Measurements from ENCODE around the gene GALNT18.

The GALNT18 gene

DNA sequence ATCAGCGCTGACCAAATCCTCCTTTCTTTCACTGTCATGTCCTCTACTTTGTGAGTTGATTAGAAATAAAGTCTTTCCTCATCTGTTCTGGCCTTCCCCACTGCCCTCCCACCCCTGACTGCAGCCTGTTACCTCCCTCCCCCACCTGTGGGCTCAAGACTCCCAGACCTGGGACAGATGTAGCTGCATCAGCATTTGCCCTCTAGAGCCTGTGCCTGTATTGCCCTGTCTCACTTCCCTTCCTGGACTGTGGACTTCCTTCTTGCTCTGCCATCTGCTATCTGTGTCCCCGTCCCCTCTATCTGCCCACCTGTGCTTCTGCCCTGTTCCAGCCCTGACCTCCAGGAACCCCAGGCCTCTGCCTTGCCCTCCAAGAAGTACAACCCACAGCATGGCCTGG lies 122.5 kb downstream of the GALNT18 start:
- peak; percentile 4 for DNase-seq (ENCODE audit: low spot score)

DNA sequence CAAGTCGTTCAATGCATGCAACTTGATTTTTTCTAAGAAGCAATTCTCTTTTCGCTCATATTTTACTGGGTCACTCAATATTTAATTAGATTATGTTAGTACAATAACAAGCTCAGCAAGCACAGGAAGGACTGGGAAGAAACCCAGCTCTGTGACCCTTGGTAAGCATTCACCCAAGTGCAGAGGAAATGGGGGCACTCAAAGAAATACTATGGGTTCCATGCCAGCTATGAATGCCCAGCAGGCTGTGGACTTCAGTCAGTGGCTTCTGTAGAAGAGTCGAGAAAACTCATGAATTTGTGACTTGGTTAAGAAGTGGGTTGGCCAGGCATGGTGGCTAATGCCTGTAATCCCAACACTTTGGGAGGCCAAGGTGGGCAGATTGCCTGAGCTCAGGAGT lies 123.6 kb downstream of the GALNT18 start:
- no peak for DNase-seq (ENCODE audit: low spot score)

DNA sequence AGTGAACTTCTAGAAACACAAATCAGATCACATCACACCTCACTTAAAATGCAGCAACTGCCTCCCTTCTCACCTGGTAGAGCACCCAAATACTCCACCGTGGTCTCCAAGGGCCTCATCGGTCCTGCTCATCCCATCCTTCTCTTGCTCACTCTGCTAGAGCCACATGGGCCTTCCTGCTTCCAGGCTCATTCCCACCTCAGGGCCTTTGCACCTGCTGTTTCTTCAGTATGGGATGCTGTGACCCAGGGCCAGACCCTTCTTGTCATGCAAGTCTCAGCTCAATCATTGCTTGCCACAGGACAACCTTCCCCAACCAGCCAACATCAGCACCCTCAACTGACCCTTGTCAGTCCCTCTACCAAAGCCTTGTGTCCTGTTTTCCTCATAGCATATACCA lies 124.9 kb downstream of the GALNT18 start:
- no peak for DNase-seq (ENCODE audit: low spot score)

GRCh38 chr11:11494348-11494747 lies 127.5 kb downstream of the GALNT18 start:
- DNase-seq (ENCODE audit: low spot score), result no peak

GRCh38 chr11:11493698-11494097 lies 128.1 kb downstream of the GALNT18 start:
- DNase-seq (ENCODE audit: low spot score), result no peak

- DNase-seq (ENCODE audit: low spot score), result no peak
These were observed 130.2 kb downstream of the GALNT18 start for GRCh38 chr11:11491589-11491988.

DNA sequence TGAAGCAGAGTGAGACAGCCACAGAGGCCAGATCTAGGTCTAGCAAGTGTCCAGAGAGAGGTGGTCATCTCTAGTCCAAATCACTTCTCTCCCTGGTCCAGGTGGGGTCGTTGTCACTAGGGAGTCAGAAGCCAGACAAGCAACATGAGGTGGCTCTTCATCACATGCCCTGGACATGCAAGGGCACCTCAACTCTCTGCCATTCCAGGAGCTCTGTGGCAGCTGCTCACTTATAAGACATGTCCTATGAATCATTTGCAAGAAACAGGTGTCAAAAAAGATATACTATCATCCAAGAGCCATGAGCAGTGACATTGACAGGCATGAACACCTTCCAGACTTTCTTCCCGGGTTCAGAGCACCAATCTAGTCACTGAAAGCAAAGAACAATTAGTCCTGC lies 130.8 kb downstream of the GALNT18 start:
- DNase-seq (ENCODE audit: low spot score), result no peak

DNA sequence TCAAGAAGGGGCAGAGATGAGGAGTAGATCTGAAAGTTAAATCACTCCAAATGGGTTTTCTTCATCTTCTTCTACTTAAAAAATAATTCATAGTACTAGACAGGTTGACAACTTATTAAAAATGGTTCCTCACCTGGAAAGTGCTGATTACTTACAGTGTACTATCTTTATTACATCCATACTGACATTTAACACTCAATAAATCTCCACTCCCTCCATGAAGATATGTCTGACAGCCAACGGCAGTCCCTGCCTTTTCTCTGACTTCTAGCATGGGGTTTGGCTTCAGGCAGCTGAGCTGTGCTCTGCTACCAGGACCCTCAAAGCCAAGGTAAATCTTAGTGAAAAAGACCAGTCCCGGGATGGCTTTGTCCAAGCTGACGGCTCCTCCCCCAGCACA lies 135.4 kb downstream of the GALNT18 start:
- no peak for DNase-seq (ENCODE audit: low spot score)

DNA sequence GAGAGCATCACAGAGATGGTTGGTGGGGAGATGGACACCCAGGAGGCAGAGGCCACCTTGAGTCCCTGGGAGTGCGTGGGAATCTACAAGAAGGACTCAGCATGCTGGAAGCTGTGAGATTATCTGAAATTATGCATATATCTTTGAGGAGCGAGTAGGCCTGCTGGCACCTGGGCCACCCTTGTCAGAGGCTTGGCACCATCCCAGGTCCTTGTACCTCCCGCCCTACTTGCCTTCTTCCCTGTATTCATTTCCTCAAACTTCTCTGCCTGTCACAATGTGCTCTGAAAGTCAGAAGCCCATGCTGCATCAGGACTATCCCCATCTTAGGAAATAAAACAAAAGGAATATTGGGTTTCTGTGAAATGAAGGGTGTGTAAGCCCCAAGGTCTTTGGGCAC lies 135.8 kb downstream of the GALNT18 start:
- DNase-seq (ENCODE audit: low spot score), result no peak

- DNase-seq (ENCODE audit: low spot score), result no peak
These were observed 138.2 kb downstream of the GALNT18 start for GRCh38 chr11:11483627-11484026.

- DNase-seq (ENCODE audit: low spot score), result no peak
These were observed 139.1 kb downstream of the GALNT18 start for GRCh38 chr11:11482730-11483129.

DNA sequence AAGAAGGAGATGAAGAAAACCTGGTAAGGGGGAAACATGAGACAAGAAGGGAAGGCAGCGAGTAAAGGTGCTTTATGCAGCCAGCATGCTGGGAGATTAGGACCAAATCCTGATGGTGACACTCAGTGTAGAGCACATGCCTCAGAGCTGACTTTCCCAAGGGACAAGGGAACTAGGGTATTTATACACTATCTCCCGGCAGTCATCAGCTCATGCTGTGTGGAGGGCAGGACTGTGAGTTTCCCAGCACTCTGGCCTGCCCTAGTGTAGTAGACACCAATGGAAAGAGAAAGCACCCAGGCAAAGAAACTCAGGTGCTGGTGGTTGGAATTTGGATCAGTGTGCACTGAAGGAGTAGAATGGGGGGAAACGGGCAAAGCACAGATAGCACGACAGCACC lies 140.4 kb downstream of the GALNT18 start:
- DNase-seq (ENCODE audit: low spot score), result no peak

- no peak for DNase-seq (ENCODE audit: low spot score)
These were observed 140.8 kb downstream of the GALNT18 start for GRCh38 chr11:11480971-11481370.

DNA sequence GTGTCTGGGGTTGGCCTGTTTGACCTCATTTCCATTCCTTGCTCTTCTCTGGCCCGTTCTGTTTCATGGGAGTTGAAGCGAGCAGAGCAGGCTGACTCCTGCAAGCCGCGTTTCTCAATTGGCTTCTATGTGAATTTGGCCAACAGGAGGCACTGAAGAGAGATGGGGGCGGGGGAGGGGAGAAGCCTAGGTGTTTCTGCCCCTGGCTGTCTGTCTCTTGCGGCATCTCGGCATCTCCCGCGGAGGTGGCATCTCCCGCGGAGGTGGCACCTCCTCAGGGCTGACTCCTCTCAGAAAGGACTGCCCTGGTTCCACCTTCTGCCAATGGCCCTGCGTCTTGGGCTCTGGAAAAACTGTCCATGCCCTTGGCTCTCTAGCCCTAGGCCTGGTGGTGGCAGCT lies 143.1 kb downstream of the GALNT18 start:
- DNase-seq (ENCODE audit: low spot score), result no peak

GRCh38 chr11:11477695-11478420 lies 143.9 kb downstream of the GALNT18 start:
- no peak for DNase-seq (ENCODE audit: low spot score)

GRCh38 chr11:11476971-11477645 lies 144.7 kb downstream of the GALNT18 start:
- DNase-seq (ENCODE audit: low spot score), result no peak

DNA sequence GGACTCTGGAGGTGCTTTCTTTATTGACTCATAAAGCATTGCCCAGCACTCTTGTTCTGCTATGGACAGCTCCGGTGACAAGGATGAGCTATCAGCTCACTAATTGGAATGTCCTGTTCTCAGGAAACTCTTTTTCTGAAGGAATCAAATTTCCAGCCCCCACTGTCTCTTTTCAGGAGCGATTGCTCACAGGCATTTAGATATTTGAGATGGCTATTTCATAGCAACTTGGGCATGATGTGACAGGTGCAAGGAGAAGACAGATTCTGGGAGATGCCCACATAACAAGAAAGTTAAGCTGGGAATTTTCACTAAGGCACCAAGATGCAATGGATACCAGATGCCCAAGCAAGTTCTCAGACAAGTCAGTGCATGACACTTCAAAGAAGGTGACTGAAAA lies 145.3 kb downstream of the GALNT18 start:
- DNase-seq (ENCODE audit: low spot score), result no peak

- DNase-seq (ENCODE audit: low spot score), result no peak
These were observed 149.7 kb downstream of the GALNT18 start for GRCh38 chr11:11472106-11472505.

- DNase-seq (ENCODE audit: low spot score), result no peak
These were observed 150.6 kb downstream of the GALNT18 start for GRCh38 chr11:11471201-11471600.

DNA sequence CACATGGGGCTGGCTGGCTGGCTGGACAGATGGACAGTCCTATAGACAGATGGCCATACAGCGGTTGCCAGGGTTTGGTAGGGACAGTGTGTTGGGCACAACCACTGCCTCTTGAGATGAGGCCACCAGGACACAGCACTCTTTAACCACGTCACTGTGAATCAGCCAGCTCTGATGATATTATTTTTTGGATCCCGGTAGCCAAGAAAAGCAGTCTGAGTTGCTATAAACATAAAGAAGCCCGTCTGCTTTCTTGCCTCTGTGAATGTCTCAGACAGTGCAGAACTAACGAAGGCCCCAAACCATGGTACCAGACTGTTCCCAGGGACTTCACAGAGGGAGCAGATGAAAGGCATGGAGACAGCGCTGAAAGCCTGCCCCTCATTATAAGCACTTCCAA lies 152.9 kb downstream of the GALNT18 start:
- no peak for DNase-seq (ENCODE audit: low spot score)

- DNase-seq (ENCODE audit: low spot score), result no peak
These were observed 154.5 kb downstream of the GALNT18 start for GRCh38 chr11:11467312-11467711.

DNA sequence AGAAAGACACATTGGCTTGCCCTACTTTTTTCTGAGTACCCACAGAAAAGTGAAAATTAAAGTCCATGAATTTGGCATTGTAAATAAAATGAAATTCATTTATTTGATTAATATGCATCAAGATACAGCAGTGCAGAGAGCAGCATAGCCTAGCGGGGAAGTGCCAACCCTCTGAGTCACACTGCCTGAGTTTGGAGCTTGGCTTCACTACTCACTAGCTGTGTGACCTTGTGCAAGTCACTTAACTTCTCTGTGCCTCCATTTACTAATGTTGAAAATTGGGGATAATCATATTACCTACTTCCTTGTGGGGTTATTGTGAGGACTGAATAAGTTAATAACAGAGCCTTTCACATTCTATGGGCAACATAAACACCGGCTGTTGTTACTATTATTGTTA lies 157.2 kb downstream of the GALNT18 start:
- no peak for DNase-seq (ENCODE audit: low spot score)

DNA sequence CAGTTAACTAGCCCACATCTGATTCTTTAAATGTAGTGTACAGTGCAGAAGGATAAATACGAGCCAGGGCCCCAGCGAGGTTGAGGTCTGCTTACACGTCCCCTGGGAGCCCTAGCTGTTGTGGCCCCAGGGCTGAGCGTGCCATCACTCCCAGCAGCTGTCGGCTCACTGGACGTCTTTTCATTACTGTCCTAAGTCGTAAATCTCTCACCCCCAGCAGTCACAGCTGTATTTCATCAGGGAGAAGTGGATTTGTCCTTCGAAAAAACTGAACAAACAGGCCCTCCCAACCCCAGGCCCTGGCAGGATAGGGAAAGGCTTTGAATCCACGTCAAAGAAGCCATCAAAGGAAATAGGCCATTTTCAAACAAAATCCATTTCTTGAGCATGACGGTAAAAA lies 158.4 kb downstream of the GALNT18 start:
- DNase-seq (ENCODE audit: low spot score), result peak; percentile 26

DNA sequence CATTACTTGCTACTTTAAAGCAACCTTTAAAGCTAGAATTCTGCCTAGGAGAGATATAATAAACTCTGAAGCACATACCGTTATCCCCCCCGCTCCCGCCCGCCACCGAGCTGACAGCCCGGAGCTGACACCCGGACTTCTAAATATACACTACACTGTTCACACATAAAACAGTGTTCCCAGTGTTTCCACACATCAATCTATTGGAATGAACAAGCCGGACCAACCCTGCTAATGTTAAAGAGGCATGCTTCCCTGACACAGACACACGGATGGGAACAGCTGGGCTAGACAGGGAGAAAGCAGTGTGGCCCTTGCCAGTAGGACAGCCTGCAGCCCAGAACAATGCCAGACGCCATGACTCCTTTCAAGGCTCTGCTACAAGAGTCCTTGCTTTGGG lies 160.3 kb downstream of the GALNT18 start:
- no peak for DNase-seq (ENCODE audit: low spot score)

All from NAMALWA (cell line).